GM13977 (cell line): Measurements from ENCODE around the gene TNF.

Source experiments
- DNase-seq: peaks from one replicate; pipeline ENCODE4 v3.0.0; 2012; ENCODE audit warnings: low spot score
- CTCF ChIP-seq: IDR thresholded peaks from 2 replicates; pipeline ENCODE4 v1.5.1; 2012; ENCODE audit warnings: mild to moderate bottlenecking, control low read depth; ENCODE audit not compliant: insufficient read depth; ENCODE audit errors: extremely low read depth, missing control alignments
- in situ Hi-C: fragments of 300-500 bp; cut with MboI; formaldehyde crosslinking; loops from one replicate; pipeline ENCODE4 v1.12.0; 2022; ENCODE audit warnings: low sequenced_read_pairs, low pct_unique_long_range_greater_than_20kb, mixed read lengths, inconsistent platforms; ENCODE audit not compliant: unreplicated experiment

TNF gene

DNA sequence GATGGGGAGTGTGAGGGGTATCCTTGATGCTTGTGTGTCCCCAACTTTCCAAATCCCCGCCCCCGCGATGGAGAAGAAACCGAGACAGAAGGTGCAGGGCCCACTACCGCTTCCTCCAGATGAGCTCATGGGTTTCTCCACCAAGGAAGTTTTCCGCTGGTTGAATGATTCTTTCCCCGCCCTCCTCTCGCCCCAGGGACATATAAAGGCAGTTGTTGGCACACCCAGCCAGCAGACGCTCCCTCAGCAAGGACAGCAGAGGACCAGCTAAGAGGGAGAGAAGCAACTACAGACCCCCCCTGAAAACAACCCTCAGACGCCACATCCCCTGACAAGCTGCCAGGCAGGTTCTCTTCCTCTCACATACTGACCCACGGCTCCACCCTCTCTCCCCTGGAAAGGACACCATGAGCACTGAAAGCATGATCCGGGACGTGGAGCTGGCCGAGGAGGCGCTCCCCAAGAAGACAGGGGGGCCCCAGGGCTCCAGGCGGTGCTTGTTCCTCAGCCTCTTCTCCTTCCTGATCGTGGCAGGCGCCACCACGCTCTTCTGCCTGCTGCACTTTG, at the start of gene TNF:
TNF (plus strand) TSS at position 231 of the 567 bp plus-strand sequence; CDS start at position 408, 177 bp downstream.
- peak; percentile 5 for TF ChIP-seq CTCF
- peak; percentile 82 for DNase-seq
- in situ Hi-C loops, result no loop called here

GRCh38 chr6:31525932-31526591, 49.3 kb upstream of the TNF start:
- TF ChIP-seq CTCF, result no peak
- in situ Hi-C loops, result no loop called here
- DNase-seq, result no peak

GRCh38 chr6:31528307-31528777, 47.0 kb upstream of the TNF start:
- DNase-seq, result no peak
- TF ChIP-seq CTCF, result no peak
- in situ Hi-C loops, result no loop called here

- DNase-seq, result no peak
- in situ Hi-C loops, result no loop called here
- TF ChIP-seq CTCF, result no peak
These were observed 46.5 kb upstream of the TNF start, which contains the start of gene MCCD1 for GRCh38 chr6:31528821-31529328. MCCD1 (plus strand) TSS chr6:31528962; CDS start chr6:31529015, 53 bp downstream.

GRCh38 chr6:31529329-31530150, 45.8 kb upstream of the TNF start:
- no peak for DNase-seq
- in situ Hi-C loops, result no loop called here
- TF ChIP-seq CTCF, result no peak

- no peak for TF ChIP-seq CTCF
- in situ Hi-C loops, result no loop called here
- DNase-seq, result no peak
These were observed 44.7 kb upstream of the TNF start for GRCh38 chr6:31530659-31531058.
